GM12873 (cell line): ENCODE data around the gene EML6.

Source experiments
- CTCF ChIP-seq: IDR thresholded peaks from 2 replicates; pipeline ENCODE4 v1.5.1; 2012; ENCODE audit warnings: low read depth, mild to moderate bottlenecking, moderate library complexity, low read length, control low read depth; ENCODE audit not compliant: insufficient read depth; ENCODE audit errors: missing control alignments

Gene EML6

DNA sequence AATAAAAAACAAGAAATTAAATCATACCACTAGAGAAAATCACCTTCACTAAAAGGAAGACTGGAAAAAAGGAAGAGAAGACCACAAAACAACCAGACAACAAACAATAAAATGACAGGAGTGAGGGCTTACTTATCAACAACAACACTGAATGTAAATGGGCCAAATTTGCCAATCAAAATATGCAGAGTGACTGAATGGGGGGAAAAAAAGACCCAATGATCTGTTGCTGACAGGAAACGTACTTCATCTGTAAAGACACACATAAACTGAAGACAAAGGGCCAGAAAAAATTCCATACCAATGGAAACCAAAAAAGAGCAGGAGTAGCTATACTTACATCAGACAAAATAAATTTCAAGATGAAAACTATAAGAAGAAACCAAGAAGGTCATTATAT, 25.5 kb upstream of the EML6 start:
- no peak for TF ChIP-seq CTCF

DNA sequence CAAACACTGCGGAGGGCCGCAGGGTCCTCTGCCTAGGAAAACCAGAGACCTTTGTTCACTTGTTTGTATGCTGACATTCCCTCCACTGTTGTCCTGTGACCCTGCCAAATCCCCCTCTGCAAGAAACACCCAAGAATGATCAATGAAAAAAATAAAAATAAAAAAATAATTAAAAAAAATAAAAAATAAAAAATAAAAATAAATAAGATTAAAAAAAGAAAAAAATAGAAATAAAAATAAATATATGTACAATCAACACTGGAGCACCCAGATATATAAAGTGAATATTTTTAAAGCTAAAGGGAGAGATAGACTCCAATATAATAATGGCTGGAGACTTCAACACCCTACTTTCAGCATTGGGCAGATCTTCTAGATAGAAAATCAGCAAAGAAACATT, 23.8 kb upstream of the EML6 start:
- no peak for TF ChIP-seq CTCF

GRCh38 chr2:54701029-54701428, 22.4 kb upstream of the EML6 start:
- no peak for TF ChIP-seq CTCF

DNA sequence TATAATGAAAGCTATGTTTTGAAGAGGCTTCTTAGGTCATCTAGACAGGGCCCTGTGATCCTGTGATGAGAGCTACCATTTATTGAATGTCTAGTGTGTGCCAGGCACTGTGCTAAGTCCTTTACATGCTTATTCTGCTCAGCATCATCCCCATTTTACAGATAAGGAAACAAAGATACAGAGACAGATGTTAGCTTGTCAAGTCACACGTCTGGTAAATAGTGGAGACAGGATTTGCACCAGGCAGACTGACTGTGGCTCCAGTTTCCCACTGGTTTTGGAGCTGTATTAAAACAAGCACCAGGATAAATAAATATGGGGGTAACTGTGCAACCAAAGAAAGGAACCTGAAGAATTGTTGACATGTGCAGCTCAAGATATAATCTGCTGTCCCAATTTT, 19.2 kb upstream of the EML6 start:
- no peak for TF ChIP-seq CTCF

- TF ChIP-seq CTCF = peak; percentile 41
Observed at GRCh38 chr2:54704688-54705605, 18.5 kb upstream of the EML6 start.

GRCh38 chr2:54706622-54707021, 16.8 kb upstream of the EML6 start:
- TF ChIP-seq CTCF = no peak

GRCh38 chr2:54708584-54709335, 14.7 kb upstream of the EML6 start:
- TF ChIP-seq CTCF = no peak
